ENCODE measurements around the gene KCMF1.
A peak's percentile ranks its signal among the peaks of the same experiment; 100 is the strongest.

Gene KCMF1

GRCh38 chr2:84953535-84953934, 17.4 kb upstream of the KCMF1 start:
- no peak overlapping the region for H3K4me3 ChIP-seq (ENCODE audit: low read length)
- DNase-seq (ENCODE audit: low read depth, low spot score) = no peak

DNA sequence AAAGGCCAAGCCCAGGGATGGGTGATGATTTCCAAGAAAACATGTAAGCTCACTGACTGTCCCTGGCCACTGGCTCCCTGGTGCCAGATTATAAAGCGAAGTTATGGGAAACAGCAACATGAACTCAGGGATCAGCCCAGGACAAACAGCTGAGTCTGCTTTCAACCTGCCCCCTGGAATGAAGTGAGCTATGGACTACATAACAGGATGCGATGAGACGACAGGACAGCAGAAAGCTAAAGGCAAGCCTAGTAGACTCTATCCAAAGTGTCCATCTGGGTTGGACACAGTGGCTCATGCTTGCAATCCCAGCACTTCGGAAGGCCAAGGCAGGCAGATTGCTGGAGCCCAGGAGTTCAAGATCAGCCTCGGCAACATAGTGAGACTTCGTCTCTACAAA, 16.6 kb upstream of the KCMF1 start:
- no peak overlapping the region for H3K4me3 ChIP-seq (ENCODE audit: low read length)
- no peak for DNase-seq (ENCODE audit: low read depth, low spot score)

DNA sequence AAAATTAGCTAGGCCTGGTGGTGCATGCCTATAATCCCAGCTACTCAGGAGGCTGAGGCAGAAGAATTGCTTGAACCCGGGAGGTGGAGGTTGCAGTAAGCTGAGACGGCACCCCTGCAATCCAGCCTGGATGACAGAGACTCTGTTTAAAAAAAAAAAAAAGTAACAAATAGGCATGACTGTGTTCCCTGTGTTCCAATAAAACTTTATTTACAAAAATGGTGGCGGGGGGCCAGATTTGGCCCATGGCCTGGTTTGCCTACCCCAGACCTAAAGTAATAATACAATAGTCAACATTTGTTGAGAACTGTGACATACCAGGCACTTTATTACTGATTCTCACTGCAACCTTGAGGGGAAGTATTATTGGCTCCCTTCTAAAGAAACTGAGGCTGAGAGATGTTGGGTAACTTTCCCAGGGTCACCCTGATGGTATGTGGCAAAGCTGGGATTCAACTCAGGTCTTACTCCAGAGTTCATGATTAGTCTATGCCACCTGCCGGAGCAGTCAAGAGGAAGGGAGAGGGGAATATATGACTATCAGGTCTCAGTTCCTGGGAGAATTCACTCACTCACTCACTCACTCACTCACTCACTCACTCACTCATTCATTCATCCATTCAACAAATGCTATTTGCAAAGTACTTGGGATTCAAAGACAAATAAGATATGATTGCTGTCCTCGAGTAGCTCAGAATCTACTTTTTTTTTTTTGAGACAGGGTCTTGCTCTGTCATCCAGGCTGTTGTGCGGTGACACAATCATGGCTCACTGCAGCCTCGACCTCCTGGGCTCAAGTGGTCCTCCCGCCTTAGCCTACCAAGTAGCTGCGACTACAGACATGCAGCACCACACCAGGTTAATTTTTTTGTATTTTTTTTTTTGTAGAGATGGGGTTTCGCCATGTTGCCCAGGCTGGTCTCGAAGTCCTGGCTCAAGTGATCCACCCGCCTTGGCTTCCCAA, 14.3 kb upstream of the KCMF1 start:
- DNase-seq (ENCODE audit: low read depth, low spot score) = no peak

DNA sequence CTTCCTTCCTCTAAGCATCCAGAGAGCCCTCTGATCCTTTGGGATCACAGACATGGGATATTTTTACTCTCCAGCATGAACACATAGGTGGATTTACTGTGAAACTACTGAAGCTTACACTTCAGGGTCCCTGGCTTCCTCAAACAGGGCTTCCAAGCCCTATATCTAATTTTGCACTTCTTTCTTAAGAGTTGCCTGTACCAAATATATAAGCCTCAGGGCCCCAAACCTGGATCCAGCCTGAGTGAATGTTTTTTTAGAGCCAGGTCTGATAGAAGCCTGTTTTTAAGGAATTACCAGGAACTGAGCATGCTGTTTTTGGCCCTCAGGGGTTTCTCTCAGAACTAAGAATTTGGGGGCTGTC, 13.2 kb upstream of the KCMF1 start:
- DNase-seq (ENCODE audit: low read depth, low spot score) = no peak
- H3K4me3 ChIP-seq (ENCODE audit: low read length) = no peak overlapping the region

More for the DNA sequence above, 14.3 kb upstream of the KCMF1 start:
- H3K4me3 ChIP-seq (ENCODE audit: low read length) = no peak overlapping the region

- no peak for DNase-seq (ENCODE audit: low read depth, low spot score)
Observed at GRCh38 chr2:84958135-84959059, 12.6 kb upstream of the KCMF1 start.

GRCh38 chr2:84959095-84959565, 11.8 kb upstream of the KCMF1 start:
- no peak overlapping the region for H3K4me3 ChIP-seq (ENCODE audit: low read length)
- DNase-seq (ENCODE audit: low read depth, low spot score) = no peak

More at GRCh38 chr2:84958135-84959059, 12.6 kb upstream of the KCMF1 start:
- no peak overlapping the region for H3K4me3 ChIP-seq (ENCODE audit: low read length)

GRCh38 chr2:84959566-84960506, 11.1 kb upstream of the KCMF1 start:
- no peak for DNase-seq (ENCODE audit: low read depth, low spot score)
- no peak overlapping the region for H3K4me3 ChIP-seq (ENCODE audit: low read length)

DNA sequence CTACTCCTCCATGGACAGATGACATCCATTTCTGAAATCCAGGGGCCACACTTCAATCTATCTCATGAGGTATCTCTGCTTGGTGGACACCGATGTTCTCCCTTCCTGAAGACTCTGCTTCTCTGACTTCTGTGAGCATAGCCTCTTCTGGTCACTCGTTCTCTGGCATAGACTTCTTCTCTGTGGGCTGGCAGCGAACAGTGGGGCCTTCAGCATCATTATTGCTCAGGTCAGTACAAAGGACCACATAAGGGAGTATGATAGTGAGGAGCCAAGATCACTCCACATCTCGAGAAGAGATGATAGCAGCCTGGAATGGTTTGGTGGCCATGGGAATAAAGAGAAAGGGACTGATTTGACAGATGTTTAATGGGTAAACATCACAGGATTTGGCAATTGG, 8.0 kb upstream of the KCMF1 start:
- DNase-seq (ENCODE audit: low read depth, low spot score) = no peak
- H3K4me3 ChIP-seq (ENCODE audit: low read length) = no peak overlapping the region

DNA sequence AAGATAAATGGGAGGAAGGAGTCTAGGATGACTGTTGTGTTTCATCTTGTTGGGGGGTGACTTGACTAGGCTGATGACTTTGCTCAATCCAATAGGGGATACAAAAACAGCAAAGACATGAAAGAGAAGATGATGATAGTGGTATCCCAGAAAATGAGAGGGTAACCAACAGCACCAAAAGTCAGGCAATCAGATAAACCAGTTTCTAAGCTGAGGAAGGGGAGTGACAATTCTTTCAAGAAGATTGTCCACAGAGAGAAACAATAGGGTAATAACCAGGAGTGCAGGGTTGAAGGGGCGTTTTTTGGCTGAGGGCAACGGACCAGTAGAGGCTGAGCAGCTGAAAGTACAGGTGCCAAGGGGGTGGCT, 7.7 kb upstream of the KCMF1 start:
- no peak for DNase-seq (ENCODE audit: low read depth, low spot score)
- no peak overlapping the region for H3K4me3 ChIP-seq (ENCODE audit: low read length)

GRCh38 chr2:84963692-84964405, 7.1 kb upstream of the KCMF1 start:
- H3K4me3 ChIP-seq (ENCODE audit: low read length) = no peak overlapping the region
- no peak for DNase-seq (ENCODE audit: low read depth, low spot score)

DNA sequence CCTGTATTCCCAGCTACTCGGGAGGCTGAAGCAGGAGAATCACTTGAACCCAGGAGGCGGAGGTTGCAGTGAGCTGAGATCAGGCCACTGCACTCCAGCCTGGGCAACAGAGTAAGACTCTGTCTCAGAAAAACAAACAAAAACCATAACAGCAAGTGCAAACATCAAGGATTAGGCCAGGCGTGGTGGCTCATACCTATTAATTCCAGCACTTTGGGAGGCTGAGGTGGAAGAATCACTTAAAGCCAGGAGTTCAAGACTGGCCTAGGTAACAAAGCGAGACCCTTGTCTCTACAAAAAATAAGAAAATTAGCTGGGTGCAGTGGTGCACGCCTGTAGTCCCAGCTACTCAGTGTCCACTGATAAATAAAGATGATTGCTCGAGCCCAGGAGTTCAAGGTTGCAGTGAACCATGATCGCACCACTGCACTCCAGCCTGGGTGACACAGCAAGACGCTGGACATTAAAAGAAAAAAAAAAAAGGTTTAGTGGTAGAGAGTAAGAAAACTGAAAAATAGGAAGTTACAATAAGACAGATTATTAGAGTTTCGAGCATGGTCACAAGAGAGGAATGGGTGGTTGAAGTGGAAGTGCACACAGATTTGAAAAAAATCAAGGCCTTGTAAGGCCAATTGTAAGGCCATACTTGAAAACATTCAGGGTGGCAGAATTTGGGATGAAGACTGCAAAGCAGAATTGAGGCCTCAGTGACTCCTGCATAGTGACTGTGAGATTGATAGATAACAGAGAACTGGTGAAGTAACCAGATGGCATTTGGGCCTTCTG, 6.4 kb upstream of the KCMF1 start:
- no peak overlapping the region for H3K4me3 ChIP-seq (ENCODE audit: low read length)
- no peak for DNase-seq (ENCODE audit: low read depth, low spot score)

- H3K4me3 ChIP-seq (ENCODE audit: low read length) = no peak overlapping the region
- DNase-seq (ENCODE audit: low read depth, low spot score) = no peak
Observed at GRCh38 chr2:84965192-84965516, 5.8 kb upstream of the KCMF1 start.

DNA sequence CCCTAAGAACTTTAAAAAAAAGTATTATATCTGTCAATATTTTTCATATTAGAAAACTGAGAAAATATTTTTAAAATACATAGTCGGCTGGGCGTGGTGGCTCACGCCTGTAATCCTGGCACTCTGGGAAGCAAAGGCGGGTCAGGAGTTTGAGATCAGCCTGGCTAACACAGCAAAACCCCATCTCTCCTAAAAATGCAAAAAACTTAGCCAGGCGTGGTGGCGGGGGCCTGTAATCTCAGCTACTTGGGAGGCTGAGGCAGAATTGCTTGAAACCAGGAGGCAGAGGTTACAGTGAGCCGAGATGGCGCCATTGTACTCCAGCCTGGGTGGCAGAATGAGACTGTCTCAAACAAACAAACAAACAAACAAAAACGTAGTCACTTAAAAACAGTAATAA, 5.1 kb upstream of the KCMF1 start:
- H3K4me3 ChIP-seq (ENCODE audit: low read length) = no peak overlapping the region
- DNase-seq (ENCODE audit: low read depth, low spot score) = no peak

- H3K4me3 ChIP-seq (ENCODE audit: low read length) = no peak overlapping the region
- DNase-seq (ENCODE audit: low read depth, low spot score) = no peak
Observed at GRCh38 chr2:84966731-84967130, 4.2 kb upstream of the KCMF1 start.

- peak; percentile 36 for DNase-seq (ENCODE audit: low read depth, low spot score)
- peak overlapping the region; percentile 89 for H3K4me3 ChIP-seq (ENCODE audit: low read length)
Observed at GRCh38 chr2:84969511-84970209, 1.3 kb upstream of the KCMF1 start.

DNA sequence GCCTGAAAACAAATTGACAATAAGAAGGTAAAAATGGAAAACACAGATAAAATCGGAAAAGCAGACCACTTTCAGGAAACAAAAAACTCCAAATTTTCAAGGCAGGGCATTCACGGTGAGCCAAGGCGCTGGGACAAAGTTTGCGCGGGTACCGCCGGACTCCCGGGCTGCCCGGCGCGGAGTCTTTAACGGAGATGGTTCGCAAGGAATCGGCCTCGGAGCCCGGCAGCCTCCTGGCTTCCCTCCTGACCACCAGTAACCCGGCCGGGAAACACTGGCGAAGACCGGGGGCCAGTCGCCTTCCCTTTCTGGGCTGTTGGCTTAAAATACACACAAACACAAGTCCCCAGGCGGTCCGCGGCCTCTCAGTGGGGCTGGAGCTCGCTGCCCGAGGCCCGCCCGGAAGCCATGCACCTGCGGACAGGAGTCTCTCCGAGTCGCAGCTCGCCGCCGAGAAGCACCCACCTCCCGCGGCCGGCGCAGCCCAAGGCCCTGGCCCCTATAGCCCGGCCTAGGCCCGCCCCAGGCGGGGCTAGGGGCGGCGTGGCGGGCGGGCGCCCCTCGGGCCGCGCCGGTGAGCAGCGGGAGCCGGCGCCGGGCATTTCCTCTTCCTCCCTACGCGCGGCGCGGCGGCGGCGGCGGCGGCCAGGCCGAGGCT, 622 bp upstream of the KCMF1 start:
- peak overlapping the region; percentile 89 for H3K4me3 ChIP-seq (ENCODE audit: low read length)
- no peak for DNase-seq (ENCODE audit: low read depth, low spot score)
